SU-DHL-6 (cell line): ENCODE data around the gene CCDC186.

Source experiments
- H2AFZ ChIP-seq: fragments of 200-600 bp; sonication (generic); 2 replicates; pipeline ENCODE4 v1.6.1; 2014; ENCODE audit warnings: low read depth, mild to moderate bottlenecking, moderate library complexity, mixed read lengths, antibody characterized with exemption, low read length; ENCODE audit not compliant: severe bottlenecking
- H3F3A ChIP-seq: fragments of 200-600 bp; shearing (Covaris generic); 2 replicates; pipeline ENCODE4 v1.6.0; 2016; ENCODE audit warnings: antibody characterized with exemption, mild to moderate bottlenecking; ENCODE audit not compliant: insufficient read depth
- H3K27ac ChIP-seq: fragments of 200-600 bp; sonication (generic); 2 replicates; pipeline ENCODE4 v1.5.1; 2016; ENCODE audit warnings: low read depth, mild to moderate bottlenecking, low read length, moderate library complexity, mixed read lengths
- H3K27me3 ChIP-seq: fragments of 200-600 bp; sonication (generic), shearing (Covaris generic); 2 replicates; pipeline ENCODE4 v1.6.0; 2014; ENCODE audit warnings: mild to moderate bottlenecking, low read length
- H3K36me3 ChIP-seq: fragments of 200-600 bp; sonication (generic); 2 replicates; pipeline ENCODE4 v1.6.1; 2014; ENCODE audit warnings: mild to moderate bottlenecking, low read length, mixed read lengths
- H3K4me2 ChIP-seq: fragments of 300-600, 200-600 bp; shearing (Covaris generic), sonication (generic); 2 replicates; pipeline ENCODE4 v1.6.0; 2014; ENCODE audit warnings: low read length, low read depth, mild to moderate bottlenecking; ENCODE audit not compliant: poor library complexity, severe bottlenecking
- H3K4me3 ChIP-seq: fragments of 200-600 bp; sonication (generic); 2 replicates; pipeline ENCODE4 v1.5.1; 2014; ENCODE audit warnings: antibody characterized with exemption, low read length, mild to moderate bottlenecking, mixed read lengths; ENCODE audit not compliant: insufficient read depth, poor library complexity, severe bottlenecking
- H3K79me2 ChIP-seq: fragments of 200-600 bp; sonication (generic); 2 replicates; pipeline ENCODE4 v1.6.1; 2014; ENCODE audit warnings: mild to moderate bottlenecking, low read length, moderate library complexity; ENCODE audit not compliant: insufficient read depth
- H3K9ac ChIP-seq: fragments of 200-600 bp; sonication (generic); 2 replicates; pipeline ENCODE4 v1.7.0; 2014; ENCODE audit warnings: mild to moderate bottlenecking, low read length
- H3K9me2 ChIP-seq: fragments of 200-600 bp; sonication (generic); replicated peaks from 2 replicates; pipeline ENCODE4 v1.6.1; 2014; ENCODE audit warnings: low read length; ENCODE audit not compliant: insufficient read depth
- H3K9me3 ChIP-seq: fragments of 200-600 bp; sonication (generic); 2 replicates; pipeline ENCODE4 v1.6.1; 2014; ENCODE audit warnings: low read length, mixed read lengths; ENCODE audit not compliant: insufficient read depth
- H4K20me1 ChIP-seq: fragments of 200-600 bp; sonication (generic); 2 replicates; pipeline ENCODE4 v1.6.1; 2014; ENCODE audit warnings: low read depth, mild to moderate bottlenecking, antibody characterized with exemption, low read length, moderate library complexity, mixed read lengths
- CTCF ChIP-seq: fragments of 200-600 bp; sonication (generic); IDR thresholded peaks from one replicate; pipeline ENCODE4 v1.5.1; 2017; ENCODE audit warnings: antibody characterized with exemption, mild to moderate bottlenecking, low read length, moderate library complexity; ENCODE audit not compliant: insufficient read depth, poor library complexity, severe bottlenecking
- EZH2phosphoT487 ChIP-seq: fragments of 200-600 bp; sonication (generic), shearing (Covaris generic); conservative IDR thresholded peaks from 2 replicates; pipeline ENCODE4 v1.6.1; 2018; ENCODE audit warnings: mild to moderate bottlenecking, antibody characterized with exemption, low read length, moderate library complexity, mixed read lengths

Gene CCDC186

GRCh38 chr10:114110174-114110972, 63.6 kb downstream of the CCDC186 start:
- Histone ChIP-seq H3K9me3 (no peaks in the 10 kb centered on the region), H3K9ac (no peak overlapping the region), H3K36me3 (no peaks in the 10 kb centered on the region), H3K79me2 (no peaks in the 10 kb centered on the region), H2AFZ (no peak overlapping the region), H3K4me3 (no peak overlapping the region), H3K4me2 (no peak overlapping the region), H4K20me1 (no peaks in the 10 kb centered on the region), H3F3A (no peaks in the 10 kb centered on the region), H3K27ac (no peak overlapping the region), H3K27me3 (no peaks in the 10 kb centered on the region), H3K9me2 (no peaks in the 10 kb centered on the region)
- TF ChIP-seq CTCF (no peak), EZH2phosphoT487 (no peak)

- H2AFZ ChIP-seq: peak overlapping the region; percentile 75
These were observed 70.7 kb downstream of the CCDC186 start for GRCh38 chr10:114103284-114103683.

GRCh38 chr10:114102256-114102655, 71.7 kb downstream of the CCDC186 start:
- Histone ChIP-seq H3K36me3 (no peaks in the 10 kb centered on the region), H3K4me2 (no peak overlapping the region), H3K79me2 (no peaks in the 10 kb centered on the region), H3K9ac (no peak overlapping the region), H2AFZ (no peak overlapping the region), H3K9me2 (no peaks in the 10 kb centered on the region), H3K4me3 (no peak overlapping the region), H3K9me3 (no peaks in the 10 kb centered on the region), H3K27me3 (no peaks in the 10 kb centered on the region), H4K20me1 (no peaks in the 10 kb centered on the region), H3F3A (no peaks in the 10 kb centered on the region), H3K27ac (no peak overlapping the region)
- no peak for TF ChIP-seq CTCF
- TF ChIP-seq EZH2phosphoT487: no peak

More at GRCh38 chr10:114103284-114103683, 70.7 kb downstream of the CCDC186 start:
- Histone ChIP-seq H3K9me2 (no peaks in the 10 kb centered on the region), H4K20me1 (no peaks in the 10 kb centered on the region), H3K79me2 (no peaks in the 10 kb centered on the region), H3K27ac (no peak overlapping the region), H3K9ac (no peak overlapping the region), H3K36me3 (no peaks in the 10 kb centered on the region), H3K4me3 (no peak overlapping the region), H3K27me3 (no peaks in the 10 kb centered on the region), H3F3A (no peaks in the 10 kb centered on the region), H3K4me2 (peak overlapping the region; percentile 36), H3K9me3 (no peaks in the 10 kb centered on the region)
- TF ChIP-seq CTCF (peak; percentile 45), EZH2phosphoT487 (no peak)
